Mesodermal cell (in vitro differentiated cells): ENCODE results near the gene ZNF30.
"Not testable (repeated sequence)": the region's sequence is repeated elsewhere in the genome, so short reads cannot be mapped to it uniquely, and the experiment has no call there.

Source experiments
- H3K27ac ChIP-seq: 2 replicates; pipeline ENCODE4 v1.7.0; 2013; ENCODE audit warnings: mild to moderate bottlenecking, low read depth, low read length, moderate library complexity; ENCODE audit not compliant: severe bottlenecking
- H3K36me3 ChIP-seq: 2 replicates; pipeline ENCODE4 v1.7.1; 2013; ENCODE audit warnings: mild to moderate bottlenecking, low read length, moderate library complexity; ENCODE audit not compliant: control insufficient read depth, insufficient read depth
- H3K4me1 ChIP-seq: one replicate; pipeline ENCODE4 v1.7.1; 2013; ENCODE audit warnings: mild to moderate bottlenecking, low read length; ENCODE audit not compliant: insufficient read depth, control insufficient read depth, poor library complexity, severe bottlenecking
- H3K4me3 ChIP-seq: 2 replicates; pipeline ENCODE4 v1.7.0; 2013; ENCODE audit warnings: low read length, control low read depth, mild to moderate bottlenecking; ENCODE audit not compliant: insufficient read depth, poor library complexity, severe bottlenecking; ENCODE audit errors: extremely low read depth
- H3K9me3 ChIP-seq: 2 replicates; pipeline ENCODE4 v1.7.1; 2013; ENCODE audit warnings: mild to moderate bottlenecking, low read length, moderate library complexity; ENCODE audit not compliant: control insufficient read depth
- WGBS, 2 experiments: methylation state at CpG; one replicate each; pipeline ENCODE4 v1.1.5; 2013; ENCODE audit warnings: missing lambda C conversion rate in 2 of 2; ENCODE audit not compliant: insufficient coverage in 2 of 2; 5-methylcytosine and 5-hydroxymethylcytosine counted together

Gene ZNF30

DNA sequence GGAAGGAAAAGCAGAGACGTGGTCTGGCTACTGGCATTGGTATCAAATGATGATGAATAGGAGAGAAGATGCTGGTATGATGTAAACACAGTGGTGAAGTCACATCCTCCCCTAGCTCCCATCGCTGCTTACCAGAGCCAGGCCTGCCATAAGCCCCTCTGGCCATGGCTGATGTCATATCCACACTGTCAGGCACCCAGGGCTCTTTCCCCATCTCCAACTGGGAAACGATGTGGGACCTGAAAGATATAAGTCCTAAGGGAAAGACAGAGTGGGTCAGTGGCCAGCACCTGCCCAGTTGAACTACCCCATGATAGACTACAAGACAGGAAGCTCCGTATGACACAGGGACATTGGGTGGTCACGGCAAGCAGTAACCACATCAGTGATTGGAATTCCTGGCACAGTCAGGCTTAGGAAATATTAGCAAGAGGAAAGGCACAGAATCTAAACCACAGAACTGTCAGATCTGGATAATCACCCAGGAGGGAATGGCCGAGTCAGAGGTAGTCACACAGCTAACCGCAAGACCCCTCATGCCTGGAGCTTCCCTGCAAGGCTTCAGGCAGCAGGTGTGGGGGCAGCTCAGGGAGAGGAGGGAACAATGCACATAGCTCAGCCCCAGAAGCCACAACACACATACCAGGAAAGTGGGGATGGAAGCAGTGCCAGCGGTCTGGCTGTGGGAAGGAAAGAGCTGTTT is 33.6 kb downstream of the ZNF30 start:
- 89 to 100% methylated on average over 5 of the region's 8 CpGs for WGBS, 2 experiments
- Histone ChIP-seq H3K9me3 (peaks cover 72% of the 10 kb centered on the region), H3K36me3 (peaks cover 68% of the 10 kb centered on the region), H3K4me3 (no peak overlapping the region), H3K4me1 (no peaks in the 10 kb centered on the region), H3K27ac (no peak overlapping the region)

GRCh38 chr19:34960940-34961679 is 34.4 kb downstream of the ZNF30 start:
- H3K4me1 ChIP-seq, result no peaks in the 10 kb centered on the region
- peaks cover 60% of the 10 kb centered on the region for H3K36me3 ChIP-seq
- no peak overlapping the region for H3K27ac ChIP-seq
- peaks cover 64% of the 10 kb centered on the region for H3K9me3 ChIP-seq
- H3K4me3 ChIP-seq, result peak overlapping the region; percentile 84
- WGBS, 2 experiments, result 98 to 100% methylated on average over 8 of the region's 12 CpGs

GRCh38 chr19:34961775-34962686 is 35.3 kb downstream of the ZNF30 start:
- no peaks in the 10 kb centered on the region for H3K4me1 ChIP-seq
- H3K4me3 ChIP-seq, result peak overlapping the region; percentile 84
- H3K27ac ChIP-seq, result peak overlapping the region; percentile 87
- H3K9me3 ChIP-seq, result peaks cover 60% of the 10 kb centered on the region
- peaks cover 51% of the 10 kb centered on the region for H3K36me3 ChIP-seq
- 82 to 94% methylated on average over 3 of the region's 5 CpGs for WGBS, 2 experiments

DNA sequence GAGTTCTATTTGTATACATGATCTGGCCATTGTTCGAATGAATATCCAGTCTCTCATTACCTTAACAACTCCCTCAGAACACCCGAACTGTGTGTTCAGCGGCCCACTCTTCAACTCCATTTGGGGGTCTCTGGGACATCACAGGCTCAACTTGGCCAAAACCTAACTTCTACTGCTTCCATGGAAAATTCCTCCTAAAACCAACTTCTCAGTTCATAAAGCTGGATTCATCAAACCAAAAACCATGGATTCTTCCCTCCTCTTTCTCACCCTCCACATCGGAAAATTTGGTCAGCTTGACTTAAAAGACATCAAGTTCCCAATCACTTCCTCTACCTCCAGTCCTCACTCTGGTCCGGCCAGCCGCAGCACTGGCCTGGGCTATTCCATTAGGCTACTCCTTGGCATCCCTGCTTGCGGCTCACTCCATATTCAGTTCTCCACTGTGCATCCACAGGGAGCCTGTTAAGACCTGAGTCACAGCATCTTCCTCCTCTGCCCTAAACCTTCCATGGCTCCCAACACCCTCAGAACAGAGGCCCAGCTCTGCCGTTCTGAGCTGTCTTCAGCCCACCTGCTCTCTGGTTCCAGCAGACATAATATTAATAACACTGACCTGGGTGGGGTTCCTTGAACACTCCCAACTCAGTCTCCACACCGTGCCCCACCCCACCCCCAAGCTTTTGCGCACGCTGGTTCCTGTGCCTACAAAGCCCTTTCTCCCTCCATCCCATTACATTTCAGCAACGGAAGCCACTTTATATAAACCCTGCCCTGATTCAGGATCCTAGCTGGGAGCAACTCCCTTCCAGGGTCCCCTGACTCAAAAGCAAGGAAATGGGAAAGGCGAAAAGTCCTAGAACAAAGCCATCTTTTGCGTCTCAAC is 36.2 kb downstream of the ZNF30 start:
- peaks cover 42% of the 10 kb centered on the region for H3K36me3 ChIP-seq
- no peaks in the 10 kb centered on the region for H3K4me1 ChIP-seq
- H3K27ac ChIP-seq, result peak overlapping the region; percentile 87
- peak overlapping the region; percentile 84 for H3K4me3 ChIP-seq
- 43 to 56% methylated on average over 11 to 14 of the region's 14 CpGs for WGBS, 2 experiments
- H3K9me3 ChIP-seq, result peaks cover 57% of the 10 kb centered on the region

DNA sequence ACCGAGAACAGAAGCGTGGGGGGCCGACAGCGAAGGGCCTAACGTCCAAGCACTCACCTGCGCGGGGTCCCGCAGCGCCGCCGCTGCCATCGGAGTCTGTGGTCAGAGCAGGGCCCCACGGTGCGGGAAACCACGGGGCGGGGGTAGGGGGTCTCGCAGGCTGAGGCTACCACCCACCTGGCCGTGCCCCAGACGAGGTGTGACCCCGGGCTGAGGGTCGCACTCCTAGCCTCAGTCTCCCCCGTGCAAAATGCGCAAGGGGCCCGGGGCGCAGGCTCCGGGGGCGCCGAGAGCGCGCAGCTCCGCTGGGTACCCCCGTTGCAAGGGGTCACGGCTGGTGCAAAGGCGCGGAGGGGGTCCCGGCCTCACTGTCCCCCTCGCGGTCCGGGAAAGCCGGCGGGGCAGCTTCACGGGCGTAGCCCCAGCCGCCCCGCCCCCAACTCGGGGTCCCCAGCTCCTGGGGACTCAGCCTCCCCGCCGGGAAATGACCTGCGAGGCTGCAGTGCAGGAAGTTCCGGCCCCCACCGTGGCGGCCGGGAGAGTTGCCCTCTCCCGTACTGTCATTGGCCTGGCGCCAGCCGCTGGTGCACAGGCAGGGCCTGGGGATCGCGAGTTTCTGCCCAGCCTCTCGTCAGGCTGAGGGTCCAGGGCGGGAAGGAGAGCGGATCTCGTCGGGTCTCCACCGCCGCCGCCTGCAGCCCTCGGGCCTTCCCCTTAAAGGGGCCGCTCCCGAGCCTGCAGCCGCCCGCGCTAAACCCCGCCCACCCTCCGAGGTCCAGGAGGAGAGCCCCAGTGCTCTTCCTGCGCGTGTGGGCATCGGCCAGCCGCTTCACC is 37.1 kb downstream of the ZNF30 start, which contains the start of gene ZNF792:
ZNF792 (minus strand) TSS at position 657 of the 834 bp plus-strand sequence; CDS start at position 90, 567 bp downstream.
- H3K36me3 ChIP-seq, result peaks cover 33% of the 10 kb centered on the region
- no peaks in the 10 kb centered on the region for H3K4me1 ChIP-seq
- H3K27ac ChIP-seq, result peak within 1 kb of the TSS; percentile 87
- H3K4me3 ChIP-seq, result peak within 1 kb of the TSS; percentile 84
- 0% methylated on average over 55 to 71 of the region's 78 CpGs for WGBS, 2 experiments
- peaks cover 57% of the 10 kb centered on the region for H3K9me3 ChIP-seq

GRCh38 chr19:34964598-34964997 is 37.9 kb downstream of the ZNF30 start:
- Histone ChIP-seq H3K4me1 (no peaks in the 10 kb centered on the region), H3K36me3 (peaks cover 25% of the 10 kb centered on the region), H3K4me3 (peak overlapping the region; percentile 84), H3K9me3 (peaks cover 50% of the 10 kb centered on the region), H3K27ac (no peak overlapping the region)
- 64 to 80% methylated on average over 2 to 5 of the region's 6 CpGs for WGBS, 2 experiments

GRCh38 chr19:34965505-34965904 is 38.8 kb downstream of the ZNF30 start:
- H3K27ac ChIP-seq, result not testable (repeated sequence)
- 76 to 93% methylated on average over 3 to 4 of the region's 5 CpGs for WGBS, 2 experiments

GRCh38 chr19:34967551-34967950 is 40.8 kb downstream of the ZNF30 start:
- Histone ChIP-seq H3K36me3 (no peaks in the 10 kb centered on the region), H3K9me3 (peaks cover 24% of the 10 kb centered on the region), H3K4me1 (no peaks in the 10 kb centered on the region), H3K4me3 (no peak overlapping the region), H3K27ac (no peak overlapping the region)
- 86 to 88% methylated on average over 2 of the region's 6 CpGs for WGBS, 2 experiments

More at GRCh38 chr19:34965505-34965904, 38.8 kb downstream of the ZNF30 start:
- not testable (repeated sequence) for H3K4me3 ChIP-seq, H3K4me1 ChIP-seq
- H3K9me3 ChIP-seq, result peaks cover 44% of the 10 kb centered on the region
- peaks cover 16% of the 10 kb centered on the region for H3K36me3 ChIP-seq

GRCh38 chr19:34969721-34970120 is 43.0 kb downstream of the ZNF30 start:
- no peak overlapping the region for H3K27ac ChIP-seq
- H3K9me3 ChIP-seq, result peaks cover 24% of the 10 kb centered on the region

More at GRCh38 chr19:34969721-34970120, 43.0 kb downstream of the ZNF30 start:
- Histone ChIP-seq H3K4me3 (no peak overlapping the region), H3K4me1 (peaks cover 4% of the 10 kb centered on the region), H3K36me3 (no peaks in the 10 kb centered on the region)
- WGBS, 2 experiments, result 82 to 94% methylated on average over 2 to 4 of the region's 6 CpGs
